Cardiac muscle cell (in vitro differentiated cells and primary cell): ENCODE measurements around the gene MED25. TPM values are rescaled to one million over a fixed set of nuclear protein-coding genes. Genes with fewer than 3 reads are reported as not detected.

ENCODE experiments used
- DNase-seq, 2 donors: peaks; one replicate each; pipeline versions ENCODE4 v3.0.0 to v3.0.0-alpha.2; 2010 to 2017; ENCODE audit warnings: low read depth in 1 of 2, low spot score in 1 of 2
- H3K27ac ChIP-seq: fragments of 200-600 bp; sonication (generic); 2 replicates; pipeline ENCODE4 v1.5.1; 2016
- H3K27me3 ChIP-seq: fragments of 200-600 bp; sonication (generic); 2 replicates; pipeline ENCODE4 v1.6.0; 2016; ENCODE audit warnings: control low read depth
- H3K36me3 ChIP-seq: fragments of 200-600 bp; sonication (generic); 2 replicates; pipeline ENCODE4 v1.5.1; 2016; ENCODE audit warnings: control low read depth
- H3K4me1 ChIP-seq: fragments of 200-600 bp; sonication (generic); 2 replicates; pipeline ENCODE4 v1.8.1; 2017; ENCODE audit warnings: low read depth, mild to moderate bottlenecking, mixed run types
- H3K4me3 ChIP-seq: fragments of 200-600 bp; sonication (generic); 2 replicates; pipeline ENCODE4 v1.5.1; 2016; ENCODE audit warnings: mild to moderate bottlenecking
- H3K9me3 ChIP-seq: fragments of 200-600 bp; sonication (generic); 2 replicates; pipeline ENCODE4 v1.5.1; 2017; ENCODE audit warnings: low read depth, mild to moderate bottlenecking, control low read depth
- CTCF ChIP-seq: IDR thresholded peaks from 2 replicates; pipeline ENCODE4 v1.5.1; 2012; ENCODE audit warnings: low read depth, mild to moderate bottlenecking, low read length
- polyA plus RNA-seq: library from polyadenylated mRNA; unstranded; fragments of >200 nt; fragmentation: Nextera tagmentation; extraction: Ambion mirVana; gene quantifications from 2 replicates; pipeline ENCODE4 v1.2.1, GENCODE V29; 2016
- total RNA-seq: library from RNA; depleted of rRNA; stranded (reverse); fragments of >200 nt; gene quantifications from 2 replicates; pipeline ENCODE4 v1.2.3, GENCODE V29; 2016

Gene MED25
- total and polyA plus RNA-seq, 2 experiments from 2014 or later: 69.9 to 83.7 TPM

DNA sequence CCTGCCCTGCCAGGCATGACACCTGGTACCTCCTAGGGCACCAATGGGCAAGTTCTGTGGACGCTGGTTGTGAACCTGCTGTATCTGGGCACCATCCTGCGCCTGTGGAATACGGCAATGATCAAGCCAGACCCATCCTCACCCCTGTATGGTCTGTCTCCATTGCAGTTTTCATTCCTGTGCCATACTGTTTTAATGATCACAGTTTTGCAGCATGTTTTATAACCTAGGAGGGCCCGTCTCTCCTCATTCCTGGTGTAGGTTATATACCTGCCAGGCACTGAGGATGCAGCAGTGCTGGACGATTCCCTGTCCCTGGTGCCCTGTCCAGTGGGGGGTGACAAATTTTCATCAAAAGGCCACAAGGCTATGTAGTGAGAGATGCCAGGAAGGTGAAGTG is 65.0 kb downstream of the MED25 start:
- no peak overlapping the region for H3K27ac ChIP-seq
- H3K36me3 ChIP-seq: peaks cover 37% of the 10 kb centered on the region
- no peak for DNase-seq
- H3K27me3 ChIP-seq: no peaks in the 10 kb centered on the region
- H3K4me1 ChIP-seq: no peaks in the 10 kb centered on the region
- H3K9me3 ChIP-seq: no peaks in the 10 kb centered on the region
- no peak for TF ChIP-seq CTCF
- no peak overlapping the region for H3K4me3 ChIP-seq

DNA sequence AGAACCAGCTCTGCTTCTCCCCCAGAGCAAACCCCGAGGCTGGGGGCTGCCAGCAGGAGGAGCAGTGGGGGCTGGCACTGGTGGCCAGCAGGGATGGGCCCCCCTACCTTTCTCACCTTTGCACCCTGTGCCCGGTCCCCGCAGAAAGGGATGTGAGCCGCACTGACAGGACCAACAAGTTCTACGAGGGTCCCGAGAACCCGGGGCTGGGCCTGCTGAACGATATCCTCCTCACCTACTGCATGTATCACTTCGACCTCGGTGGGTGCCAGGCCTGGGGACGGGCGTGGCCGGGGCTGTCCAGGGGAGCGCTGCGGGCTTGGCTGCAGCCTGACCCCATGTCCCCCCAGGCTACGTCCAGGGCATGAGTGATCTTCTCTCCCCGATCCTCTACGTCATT is 66.0 kb downstream of the MED25 start:
- H3K27ac ChIP-seq: no peak overlapping the region
- H3K36me3 ChIP-seq: peaks cover 37% of the 10 kb centered on the region
- no peak for DNase-seq
- H3K4me3 ChIP-seq: no peak overlapping the region
- no peaks in the 10 kb centered on the region for H3K9me3 ChIP-seq
- no peaks in the 10 kb centered on the region for H3K4me1 ChIP-seq
- no peak for TF ChIP-seq CTCF
- H3K27me3 ChIP-seq: no peaks in the 10 kb centered on the region

GRCh38 chr19:49884760-49885159 is 66.7 kb downstream of the MED25 start:
- H3K27ac ChIP-seq: no peak overlapping the region
- no peaks in the 10 kb centered on the region for H3K4me1 ChIP-seq
- no peak for TF ChIP-seq CTCF
- H3K9me3 ChIP-seq: no peaks in the 10 kb centered on the region
- no peak for DNase-seq
- H3K36me3 ChIP-seq: peaks cover 37% of the 10 kb centered on the region
- no peaks in the 10 kb centered on the region for H3K27me3 ChIP-seq
- no peak overlapping the region for H3K4me3 ChIP-seq

Other genes starting within 250 kb of the MED25 start
- 120 and 132 TPM in 2 replicates for gene NOSIP, start 237.7 kb upstream of the MED25 start, total RNA-seq
- 181 and 193 TPM in 2 replicates for gene NOSIP, start 237.7 kb upstream of the MED25 start, polyA plus RNA-seq
- gene PRRG2, start 237.0 kb upstream of the MED25 start, total RNA-seq: 0.67 and 8.2 TPM in 2 replicates
- 0.10 and 0.29 TPM in 2 replicates for gene PRRG2, start 237.0 kb upstream of the MED25 start, polyA plus RNA-seq
- gene PRR12, start 227.1 kb upstream of the MED25 start, total RNA-seq: 18.2 and 24.7 TPM in 2 replicates
- gene PRR12, start 227.1 kb upstream of the MED25 start, polyA plus RNA-seq: 3.9 and 5.1 TPM in 2 replicates
- gene RRAS, start 178.1 kb upstream of the MED25 start, total RNA-seq: 41.3 and 42.6 TPM in 2 replicates
- gene RRAS, start 178.1 kb upstream of the MED25 start, polyA plus RNA-seq: 80.1 and 88.1 TPM in 2 replicates
- 66.9 and 71.0 TPM in 2 replicates for gene SCAF1, start 176.1 kb upstream of the MED25 start, total RNA-seq
- gene SCAF1, start 176.1 kb upstream of the MED25 start, polyA plus RNA-seq: 16.4 and 19.3 TPM in 2 replicates
- 137 and 145 TPM in 2 replicates for gene IRF3, start 152.4 kb upstream of the MED25 start, total RNA-seq
- gene IRF3, start 152.4 kb upstream of the MED25 start, polyA plus RNA-seq: 37.6 and 38.4 TPM in 2 replicates
- gene BCL2L12, start 152.4 kb upstream of the MED25 start, total RNA-seq: 39.4 and 41.3 TPM in 2 replicates
- gene BCL2L12, start 152.4 kb upstream of the MED25 start, polyA plus RNA-seq: 55.5 and 59.4 TPM in 2 replicates
- gene PRMT1, start 141.0 kb upstream of the MED25 start, total RNA-seq: 494 and 516 TPM in 2 replicates
- 398 and 431 TPM in 2 replicates for gene PRMT1, start 141.0 kb upstream of the MED25 start, polyA plus RNA-seq
- gene ADM5, start 128.7 kb upstream of the MED25 start, total RNA-seq: 3.6 and 5.1 TPM in 2 replicates
- 1.1 and 2.2 TPM in 2 replicates for gene ADM5, start 128.7 kb upstream of the MED25 start, polyA plus RNA-seq
- gene CPT1C, start 127.2 kb upstream of the MED25 start, total RNA-seq: 29.0 and 33.8 TPM in 2 replicates
- gene CPT1C, start 127.2 kb upstream of the MED25 start, polyA plus RNA-seq: 26.5 and 31.7 TPM in 2 replicates
- 0.09 TPM in 1 of 2 replicates, not detected in the other for gene TSKS, start 55.0 kb upstream of the MED25 start, total RNA-seq
- gene TSKS, start 55.0 kb upstream of the MED25 start, polyA plus RNA-seq: not detected in 2 replicates
- gene AP2A1, start 51.3 kb upstream of the MED25 start, total RNA-seq: 152 and 153 TPM in 2 replicates
- 64.2 and 78.0 TPM in 2 replicates for gene AP2A1, start 51.3 kb upstream of the MED25 start, polyA plus RNA-seq
- gene FUZ, start 5.0 kb upstream of the MED25 start, total RNA-seq: 37.8 and 60.8 TPM in 2 replicates
- 35.6 and 39.0 TPM in 2 replicates for gene FUZ, start 5.0 kb upstream of the MED25 start, polyA plus RNA-seq
- 290 and 380 TPM in 2 replicates for gene PTOV1, start 32.9 kb downstream of the MED25 start, total RNA-seq
- gene PTOV1, start 32.9 kb downstream of the MED25 start, polyA plus RNA-seq: 445 and 583 TPM in 2 replicates
- gene PNKP, start 49.3 kb downstream of the MED25 start, total RNA-seq: 73.8 and 74.5 TPM in 2 replicates
- 69.7 and 98.4 TPM in 2 replicates for gene PNKP, start 49.3 kb downstream of the MED25 start, polyA plus RNA-seq
- gene AKT1S1, start 59.1 kb downstream of the MED25 start, total RNA-seq: 27.5 and 36.9 TPM in 2 replicates
- gene AKT1S1, start 59.1 kb downstream of the MED25 start, polyA plus RNA-seq: 45.4 and 66.2 TPM in 2 replicates
- 25.4 and 26.8 TPM in 2 replicates for gene TBC1D17, start 59.4 kb downstream of the MED25 start, total RNA-seq
- 38.0 and 52.5 TPM in 2 replicates for gene TBC1D17, start 59.4 kb downstream of the MED25 start, polyA plus RNA-seq
- gene IL4I1, start 78.6 kb downstream of the MED25 start, total RNA-seq: 0.63 TPM in 1 of 2 replicates, not detected in the other
- 0.40 TPM in 1 of 2 replicates, not detected in the other for gene IL4I1, start 78.6 kb downstream of the MED25 start, polyA plus RNA-seq
- gene ATF5, start 110.9 kb downstream of the MED25 start, total RNA-seq: 5.9 and 6.8 TPM in 2 replicates
- 4.8 and 6.3 TPM in 2 replicates for gene ATF5, start 110.9 kb downstream of the MED25 start, polyA plus RNA-seq
- 60.6 and 71.3 TPM in 2 replicates for gene NUP62, start 111.2 kb downstream of the MED25 start, total RNA-seq
- 43.3 and 63.1 TPM in 2 replicates for gene NUP62, start 111.2 kb downstream of the MED25 start, polyA plus RNA-seq
- gene SIGLEC11, start 142.9 kb downstream of the MED25 start, total RNA-seq: 0.03 TPM in 1 of 2 replicates, not detected in the other
- 0.13 TPM in 1 of 2 replicates, not detected in the other for gene SIGLEC11, start 142.9 kb downstream of the MED25 start, polyA plus RNA-seq
- 29.9 and 34.3 TPM in 2 replicates for gene VRK3, start 207.1 kb downstream of the MED25 start, total RNA-seq
- gene VRK3, start 207.1 kb downstream of the MED25 start, polyA plus RNA-seq: 38.1 and 45.9 TPM in 2 replicates
- gene ZNF473, start 207.7 kb downstream of the MED25 start, total RNA-seq: 6.3 and 6.5 TPM in 2 replicates
- gene ZNF473, start 207.7 kb downstream of the MED25 start, polyA plus RNA-seq: 4.4 and 5.3 TPM in 2 replicates